Left lung (tissue), 10 donors: ENCODE measurements around the gene SF3A2. TPM values are rescaled to one million over a fixed set of nuclear protein-coding genes. Genes with fewer than 3 reads are reported as not detected.

Experiments used
- ATAC-seq: fragments of 200-7000 bp; cut with Tn5 transposase; one replicate; pipeline ENCODE4 v1.9.1; 2020; ENCODE audit warnings: moderate library complexity
- DNase-seq, 4 donors: peaks; one replicate each; pipeline ENCODE4 v3.0.0-alpha.2; 2013 to 2020
- H3K27ac ChIP-seq, 2 donors: fragments of 200-600 bp; sonication (generic) in 1 of 2; one replicate each; pipeline versions ENCODE4 v1.5.0 to v1.8.0; 2020 to 2021
- H3K27me3 ChIP-seq, 2 donors: fragments of 200-600 bp; sonication (generic) in 1 of 2; one replicate each; pipeline versions ENCODE4 v1.5.0 to v1.8.0; 2020 to 2021
- H3K36me3 ChIP-seq, 2 donors: fragments of 200-600 bp; sonication (generic) in 1 of 2; one replicate each; pipeline versions ENCODE4 v1.5.0 to v1.8.0; 2020 to 2021
- H3K4me1 ChIP-seq, 2 donors: fragments of 200-600 bp; one replicate each; pipeline ENCODE4 v1.8.0; 2021
- H3K4me3 ChIP-seq, 2 donors: fragments of 200-600 bp; sonication (generic) in 1 of 2; one replicate each; pipeline versions ENCODE4 v1.5.0 to v1.8.0; 2020 to 2021; ENCODE audit warnings: mild to moderate bottlenecking in 1 of 2
- H3K9me3 ChIP-seq, 2 donors: fragments of 200-600 bp; sonication (generic) in 1 of 2; one replicate each; pipeline versions ENCODE4 v1.5.0 to v1.8.0; 2020 to 2021
- intact Hi-C, 2 donors: fragments of 100-400 bp; cut with DNase I; formaldehyde crosslinking; loops; one replicate each; pipeline versions ENCODE4 v1.11.2 to v1.14.2; 2022
- polyA plus RNA-seq, 6 donors: library from polyadenylated mRNA; unstranded; fragments of 120-200 nt; gene quantifications; one replicate each; pipeline ENCODE4 v1.2.1, GENCODE V29; 2013; ENCODE audit not compliant: insufficient read length in 6 of 6
- total RNA-seq, 2 donors: library from RNA; stranded (reverse); fragmentation: NEBNext Ultra II Directional; extraction: Animal tissue kit (Norgen Biotek cat#: 25700); gene quantifications; one replicate each; pipeline ENCODE4 v1.2.1, GENCODE V29; 2021
- TF ChIP-seq, protein P1 (sequence below), 2 donors: fragments of 200-600 bp; sonication (generic) in 1 of 2; IDR thresholded peaks; one replicate each; pipeline versions ENCODE4 v1.5.0 to v1.8.0; 2021; ENCODE audit warnings: antibody characterized with exemption in 2 of 2
- donor health status: DM: no; HTN: yes; CAD: no.
- donor health status: DM: no; HTN: no; CAD: no.

Gene SF3A2
- total and polyA plus RNA-seq, 8 donors, result 50.1 to 81.5 (median 71.4) TPM

DNA sequence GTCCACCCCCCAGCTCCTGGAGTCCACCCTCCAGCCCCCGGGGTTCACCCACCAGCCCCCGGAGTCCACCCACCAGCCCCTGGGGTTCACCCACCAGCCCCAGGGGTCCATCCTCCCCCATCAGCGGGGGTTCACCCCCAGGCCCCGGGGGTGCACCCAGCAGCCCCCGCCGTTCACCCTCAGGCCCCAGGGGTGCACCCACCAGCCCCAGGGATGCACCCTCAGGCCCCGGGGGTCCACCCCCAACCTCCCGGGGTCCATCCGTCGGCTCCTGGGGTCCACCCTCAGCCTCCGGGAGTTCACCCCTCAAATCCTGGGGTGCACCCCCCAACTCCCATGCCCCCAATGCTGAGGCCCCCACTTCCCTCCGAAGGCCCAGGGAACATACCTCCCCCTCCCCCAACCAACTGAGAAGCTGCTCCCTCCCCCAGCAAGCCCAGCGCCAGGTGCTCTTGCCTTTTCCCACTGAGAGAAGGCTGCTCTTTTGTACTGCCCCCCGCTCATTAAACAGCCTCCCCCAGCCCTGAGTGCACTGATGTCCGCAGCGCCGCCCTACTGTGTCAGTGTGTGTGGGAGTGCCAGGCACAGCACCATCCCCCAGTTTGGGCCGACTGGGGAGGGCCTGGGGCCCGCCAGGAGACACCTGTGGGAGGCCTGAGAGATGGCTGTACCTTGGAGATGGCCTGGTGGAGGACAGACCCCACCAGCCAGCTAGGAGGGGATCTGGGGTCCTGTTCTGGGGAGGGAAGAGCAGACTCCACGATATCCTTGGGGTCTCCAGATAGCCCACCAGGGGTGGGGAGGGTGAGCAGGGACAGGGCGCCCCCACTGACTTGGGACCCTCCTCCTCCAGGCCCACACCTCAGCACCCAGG, 11.7 kb downstream of the SF3A2 start:
- Histone ChIP-seq H3K27me3 (peaks cover 43 to 44% of the 10 kb centered on the region in 2 donors), H3K9me3 (no peaks in the 10 kb centered on the region), H3K27ac (no peak overlapping the region), H3K4me1 (peaks cover 23 to 42% of the 10 kb centered on the region in 2 donors), H3K4me3 (no peak overlapping the region), H3K36me3 (peaks cover 11 to 62% of the 10 kb centered on the region in 2 donors)
- intact Hi-C loops, result no loop called here
- TF ChIP-seq, protein P1, sequence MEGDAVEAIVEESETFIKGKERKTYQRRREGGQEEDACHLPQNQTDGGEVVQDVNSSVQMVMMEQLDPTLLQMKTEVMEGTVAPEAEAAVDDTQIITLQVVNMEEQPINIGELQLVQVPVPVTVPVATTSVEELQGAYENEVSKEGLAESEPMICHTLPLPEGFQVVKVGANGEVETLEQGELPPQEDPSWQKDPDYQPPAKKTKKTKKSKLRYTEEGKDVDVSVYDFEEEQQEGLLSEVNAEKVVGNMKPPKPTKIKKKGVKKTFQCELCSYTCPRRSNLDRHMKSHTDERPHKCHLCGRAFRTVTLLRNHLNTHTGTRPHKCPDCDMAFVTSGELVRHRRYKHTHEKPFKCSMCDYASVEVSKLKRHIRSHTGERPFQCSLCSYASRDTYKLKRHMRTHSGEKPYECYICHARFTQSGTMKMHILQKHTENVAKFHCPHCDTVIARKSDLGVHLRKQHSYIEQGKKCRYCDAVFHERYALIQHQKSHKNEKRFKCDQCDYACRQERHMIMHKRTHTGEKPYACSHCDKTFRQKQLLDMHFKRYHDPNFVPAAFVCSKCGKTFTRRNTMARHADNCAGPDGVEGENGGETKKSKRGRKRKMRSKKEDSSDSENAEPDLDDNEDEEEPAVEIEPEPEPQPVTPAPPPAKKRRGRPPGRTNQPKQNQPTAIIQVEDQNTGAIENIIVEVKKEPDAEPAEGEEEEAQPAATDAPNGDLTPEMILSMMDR (IDR thresholded peaks at IDR 0.05), result no peak
- DNase-seq, result peak in 1 of 4 donors; percentile 47
- no peak for ATAC-seq

DNA sequence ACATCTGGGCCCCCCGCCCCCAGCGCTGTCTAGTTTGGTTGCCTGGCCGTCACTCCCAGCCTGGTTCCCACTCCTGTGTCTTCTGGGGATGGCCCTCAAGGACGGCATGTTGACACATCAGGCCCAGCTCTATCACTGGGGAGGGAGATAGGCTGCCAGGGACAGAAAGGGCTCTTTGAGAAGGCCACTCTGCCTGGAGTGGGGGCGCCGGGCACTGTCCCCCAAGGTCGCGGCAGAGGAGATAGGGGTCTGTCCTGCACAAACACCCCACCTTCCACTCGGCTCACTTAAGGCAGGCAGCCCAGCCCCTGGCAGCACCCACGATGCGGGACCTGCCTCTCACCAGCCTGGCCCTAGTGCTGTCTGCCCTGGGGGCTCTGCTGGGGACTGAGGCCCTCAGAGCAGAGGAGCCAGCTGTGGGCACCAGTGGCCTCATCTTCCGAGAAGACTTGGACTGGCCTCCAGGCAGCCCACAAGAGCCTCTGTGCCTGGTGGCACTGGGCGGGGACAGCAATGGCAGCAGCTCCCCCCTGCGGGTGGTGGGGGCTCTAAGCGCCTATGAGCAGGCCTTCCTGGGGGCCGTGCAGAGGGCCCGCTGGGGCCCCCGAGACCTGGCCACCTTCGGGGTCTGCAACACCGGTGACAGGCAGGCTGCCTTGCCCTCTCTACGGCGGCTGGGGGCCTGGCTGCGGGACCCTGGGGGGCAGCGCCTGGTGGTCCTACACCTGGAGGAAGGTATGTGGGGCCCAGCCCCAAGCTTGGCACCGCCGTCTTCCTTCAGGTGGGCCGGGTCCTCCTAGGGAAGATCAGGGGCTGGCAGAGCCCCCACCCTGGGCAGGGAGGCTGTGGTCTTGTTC, 12.6 kb downstream of the SF3A2 start, which contains the start of gene AMH:
AMH (plus strand) TSS at position 314 of the 857 bp plus-strand sequence; CDS start at position 324, 10 bp downstream.
- intact Hi-C loops, result no loop called here
- peak in 1 of 4 donors; percentile 65 for DNase-seq
- Histone ChIP-seq H3K9me3 (no peaks in the 10 kb centered on the region), H3K4me3 (no peak within 1 kb of the TSS), H3K27ac (no peak within 1 kb of the TSS), H3K36me3 (peaks cover 4 to 53% of the 10 kb centered on the region in 2 donors), H3K27me3 (peaks cover 51 to 52% of the 10 kb centered on the region in 2 donors), H3K4me1 (peaks cover 23 to 47% of the 10 kb centered on the region in 2 donors)
- TF ChIP-seq, protein P1 (IDR thresholded peaks at IDR 0.05), result no peak
- ATAC-seq, result no peak

DNA sequence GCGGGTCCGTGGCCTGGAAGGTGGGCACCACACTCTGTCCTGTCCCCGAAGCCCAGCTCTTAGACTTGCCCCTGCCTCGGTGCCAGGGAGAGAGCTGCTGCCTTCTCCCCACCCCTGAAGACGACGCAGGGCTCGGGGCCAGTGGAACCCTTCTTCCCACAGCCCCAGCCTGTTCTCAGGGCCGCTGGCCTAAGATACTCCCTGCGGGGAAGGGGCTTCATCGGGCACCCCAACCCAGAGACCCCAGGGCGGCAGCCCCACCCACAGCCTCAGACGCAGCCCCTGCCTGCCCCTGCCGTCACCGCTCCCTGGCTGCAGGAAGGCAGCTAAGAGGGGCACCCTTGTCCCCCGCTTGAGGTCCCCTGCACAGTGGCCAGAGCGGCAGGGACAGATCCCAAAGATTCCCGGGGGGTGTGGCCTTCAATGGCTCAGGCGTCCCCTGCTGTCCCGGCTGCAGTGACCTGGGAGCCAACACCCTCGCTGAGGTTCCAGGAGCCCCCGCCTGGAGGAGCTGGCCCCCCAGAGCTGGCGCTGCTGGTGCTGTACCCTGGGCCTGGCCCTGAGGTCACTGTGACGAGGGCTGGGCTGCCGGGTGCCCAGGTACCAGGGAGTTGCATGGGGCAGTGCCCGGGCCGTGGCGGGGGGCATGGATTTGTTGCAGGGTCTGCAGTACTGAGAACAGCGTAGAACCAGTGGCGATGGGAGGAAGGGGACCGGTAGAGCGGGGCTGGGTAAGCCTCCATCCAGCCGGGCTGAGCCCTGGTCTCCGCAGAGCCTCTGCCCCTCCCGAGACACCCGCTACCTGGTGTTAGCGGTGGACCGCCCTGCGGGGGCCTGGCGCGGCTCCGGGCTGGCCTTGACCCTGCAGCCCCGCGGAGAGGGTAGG, 13.5 kb downstream of the SF3A2 start:
- no peak for DNase-seq
- intact Hi-C loops, result no loop called here
- Histone ChIP-seq H3K9me3 (no peaks in the 10 kb centered on the region), H3K36me3 (peaks cover 0 to 44% of the 10 kb centered on the region in 2 donors), H3K27me3 (peaks cover 53 to 56% of the 10 kb centered on the region in 2 donors), H3K4me3 (no peak overlapping the region), H3K4me1 (peaks cover 23 to 47% of the 10 kb centered on the region in 2 donors), H3K27ac (no peak overlapping the region)
- no peak for ATAC-seq
- TF ChIP-seq, protein P1 (IDR thresholded peaks at IDR 0.05), result no peak

DNA sequence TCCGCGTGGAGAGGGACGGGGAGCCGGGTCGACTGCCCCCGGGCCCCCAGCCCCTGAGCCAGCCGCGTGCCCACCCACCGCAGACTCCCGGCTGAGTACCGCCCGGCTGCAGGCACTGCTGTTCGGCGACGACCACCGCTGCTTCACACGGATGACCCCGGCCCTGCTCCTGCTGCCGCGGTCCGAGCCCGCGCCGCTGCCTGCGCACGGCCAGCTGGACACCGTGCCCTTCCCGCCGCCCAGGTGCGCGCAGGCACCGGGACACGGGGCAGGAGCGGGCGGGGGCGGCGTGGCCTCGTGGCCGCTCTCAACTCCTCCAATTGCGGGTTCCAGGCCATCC, 14.1 kb downstream of the SF3A2 start:
- H3K4me1 ChIP-seq, result peaks cover 23 to 47% of the 10 kb centered on the region in 2 donors
- DNase-seq (no peak), ATAC-seq (no peak)
- H3K36me3 ChIP-seq, result peaks cover 0 to 38% of the 10 kb centered on the region in 2 donors
- peaks cover 53 to 60% of the 10 kb centered on the region in 2 donors for H3K27me3 ChIP-seq
- intact Hi-C loops, result no loop called here
- H3K4me3 ChIP-seq, result no peak overlapping the region
- H3K9me3 ChIP-seq, result no peaks in the 10 kb centered on the region
- no peak overlapping the region for H3K27ac ChIP-seq
- TF ChIP-seq, protein P1 (IDR thresholded peaks at IDR 0.05), result no peak
